Measurements from ENCODE around the gene DRAXIN.

DNA sequence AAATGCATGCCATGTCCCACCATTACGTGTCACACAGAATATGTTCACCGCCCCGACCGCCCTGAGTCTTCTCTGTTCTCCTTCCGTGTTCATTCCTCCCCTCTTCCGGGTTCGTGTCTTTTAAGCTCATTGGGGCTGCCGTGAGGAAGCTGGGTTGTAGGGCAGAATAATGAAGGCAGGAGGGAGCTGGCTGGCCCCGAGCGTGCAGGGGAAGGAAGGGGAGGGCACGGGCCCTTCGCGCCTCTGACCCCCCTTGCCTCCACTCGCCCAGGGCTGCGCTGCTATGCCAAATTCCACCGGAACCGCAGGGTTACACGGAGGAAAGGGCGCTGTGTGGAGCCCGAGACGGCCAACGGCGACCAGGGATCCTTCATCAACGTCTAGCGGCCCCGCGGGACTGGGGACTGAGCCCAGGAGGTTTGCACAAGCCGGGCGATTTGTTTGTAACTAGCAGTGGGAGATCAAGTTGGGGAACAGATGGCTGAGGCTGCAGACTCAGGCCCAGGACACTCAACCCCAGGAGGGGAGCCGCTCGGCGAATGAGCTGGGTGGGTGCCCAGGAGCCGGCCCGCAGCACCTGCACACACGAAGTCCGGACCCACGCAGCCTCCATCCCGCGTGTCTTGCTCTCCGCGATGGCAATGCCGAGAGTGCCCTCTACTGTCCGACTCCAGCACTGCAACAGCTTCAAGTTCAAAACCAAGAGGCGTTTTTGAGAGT is 28.0 kb downstream of the DRAXIN start:
- TF ChIP-seq, protein P1, sequence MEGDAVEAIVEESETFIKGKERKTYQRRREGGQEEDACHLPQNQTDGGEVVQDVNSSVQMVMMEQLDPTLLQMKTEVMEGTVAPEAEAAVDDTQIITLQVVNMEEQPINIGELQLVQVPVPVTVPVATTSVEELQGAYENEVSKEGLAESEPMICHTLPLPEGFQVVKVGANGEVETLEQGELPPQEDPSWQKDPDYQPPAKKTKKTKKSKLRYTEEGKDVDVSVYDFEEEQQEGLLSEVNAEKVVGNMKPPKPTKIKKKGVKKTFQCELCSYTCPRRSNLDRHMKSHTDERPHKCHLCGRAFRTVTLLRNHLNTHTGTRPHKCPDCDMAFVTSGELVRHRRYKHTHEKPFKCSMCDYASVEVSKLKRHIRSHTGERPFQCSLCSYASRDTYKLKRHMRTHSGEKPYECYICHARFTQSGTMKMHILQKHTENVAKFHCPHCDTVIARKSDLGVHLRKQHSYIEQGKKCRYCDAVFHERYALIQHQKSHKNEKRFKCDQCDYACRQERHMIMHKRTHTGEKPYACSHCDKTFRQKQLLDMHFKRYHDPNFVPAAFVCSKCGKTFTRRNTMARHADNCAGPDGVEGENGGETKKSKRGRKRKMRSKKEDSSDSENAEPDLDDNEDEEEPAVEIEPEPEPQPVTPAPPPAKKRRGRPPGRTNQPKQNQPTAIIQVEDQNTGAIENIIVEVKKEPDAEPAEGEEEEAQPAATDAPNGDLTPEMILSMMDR (IDR thresholded peaks at IDR 0.05; ENCODE audit: extremely low read depth in 1 of 2, insufficient read depth in 1 of 2, low read depth in 1 of 2, low read length in 2 of 2) = peak; percentile 88 to 91
- no peak for TF ChIP-seq POLR2A (IDR thresholded peaks at IDR 0.05; ENCODE audit: low read depth, low read length)
